Inflammatory macrophage treated with lipopolysaccharide for 1 hour (primary cell): Measurements from ENCODE around the gene SMURF1.

ENCODE experiments used
- DNase-seq, 2 donors: peaks; one replicate each; pipeline ENCODE4 v3.0.0-alpha.2; 2020 to 2022

The SMURF1 gene

DNA sequence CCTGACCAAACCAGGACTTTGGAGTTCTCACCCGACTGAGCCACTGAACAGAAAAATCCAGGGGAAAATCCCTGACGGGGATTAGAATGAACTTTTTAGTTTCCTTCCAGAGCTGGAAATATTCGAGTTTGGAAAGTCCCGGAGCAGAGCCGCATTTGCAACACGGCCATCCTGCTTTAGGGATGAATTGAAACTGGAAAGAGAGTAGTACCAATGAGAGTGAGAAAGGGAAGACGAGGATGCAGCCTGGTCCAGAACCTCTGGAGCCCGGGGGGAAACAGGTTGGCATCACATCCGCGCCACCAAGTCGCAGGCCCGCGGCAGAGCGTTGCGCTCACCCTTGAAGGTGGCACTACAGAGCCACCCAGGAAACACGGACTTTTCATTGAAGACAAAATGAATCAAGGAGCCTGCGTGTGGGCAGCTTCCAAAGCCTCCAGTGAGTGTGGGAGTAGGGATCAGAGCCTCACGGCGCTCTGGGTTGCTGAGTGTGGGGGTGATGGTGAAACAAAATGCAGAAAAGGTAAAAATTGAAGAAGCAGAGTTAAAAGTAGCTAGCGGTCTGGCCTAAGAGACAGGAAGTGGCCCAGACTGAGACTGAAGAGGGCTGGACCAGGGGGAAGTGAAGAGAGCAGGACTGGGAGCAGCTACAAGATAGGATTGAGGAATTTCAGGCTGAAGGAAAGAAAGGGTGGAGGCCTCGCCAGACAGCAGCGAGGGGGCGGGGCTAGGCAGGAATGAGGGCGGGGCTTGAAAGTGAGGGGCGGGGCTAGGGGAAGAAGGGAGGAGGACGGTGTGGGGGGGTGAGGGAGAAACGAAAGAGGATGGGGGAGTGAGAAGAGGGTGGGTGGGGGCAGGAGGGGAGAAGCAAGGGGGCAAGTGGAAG is 1.8 kb downstream of the SMURF1 start:
- peak; percentile 48 to 55 for DNase-seq

GRCh38 chr7:99141334-99141733 is 2.6 kb downstream of the SMURF1 start:
- no peak for DNase-seq

GRCh38 chr7:99140813-99141212 is 3.1 kb downstream of the SMURF1 start:
- DNase-seq = no peak

DNA sequence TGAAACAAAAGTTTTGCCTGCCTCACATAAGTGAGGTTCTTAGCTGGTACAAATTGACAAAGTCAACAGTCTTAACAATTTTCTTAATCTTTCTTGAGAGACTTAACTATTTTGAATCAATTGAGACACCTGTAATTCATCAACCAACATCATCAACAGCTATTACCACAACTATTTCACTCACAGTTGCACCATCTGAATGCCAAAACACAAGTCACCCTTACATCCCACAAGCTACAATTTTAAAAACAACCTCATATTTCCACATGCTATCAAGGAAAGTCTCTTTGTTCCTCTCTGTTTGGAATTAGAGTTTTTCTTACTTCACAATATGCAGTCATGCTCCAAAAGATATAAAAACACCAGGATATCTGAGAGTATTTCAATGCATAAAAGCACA is 4.9 kb downstream of the SMURF1 start:
- DNase-seq = peak; percentile 39 to 65

GRCh38 chr7:99137411-99138180 is 6.3 kb downstream of the SMURF1 start:
- DNase-seq = no peak

- DNase-seq = no peak
Measured at GRCh38 chr7:99135938-99136337, 8.0 kb downstream of the SMURF1 start.

DNA sequence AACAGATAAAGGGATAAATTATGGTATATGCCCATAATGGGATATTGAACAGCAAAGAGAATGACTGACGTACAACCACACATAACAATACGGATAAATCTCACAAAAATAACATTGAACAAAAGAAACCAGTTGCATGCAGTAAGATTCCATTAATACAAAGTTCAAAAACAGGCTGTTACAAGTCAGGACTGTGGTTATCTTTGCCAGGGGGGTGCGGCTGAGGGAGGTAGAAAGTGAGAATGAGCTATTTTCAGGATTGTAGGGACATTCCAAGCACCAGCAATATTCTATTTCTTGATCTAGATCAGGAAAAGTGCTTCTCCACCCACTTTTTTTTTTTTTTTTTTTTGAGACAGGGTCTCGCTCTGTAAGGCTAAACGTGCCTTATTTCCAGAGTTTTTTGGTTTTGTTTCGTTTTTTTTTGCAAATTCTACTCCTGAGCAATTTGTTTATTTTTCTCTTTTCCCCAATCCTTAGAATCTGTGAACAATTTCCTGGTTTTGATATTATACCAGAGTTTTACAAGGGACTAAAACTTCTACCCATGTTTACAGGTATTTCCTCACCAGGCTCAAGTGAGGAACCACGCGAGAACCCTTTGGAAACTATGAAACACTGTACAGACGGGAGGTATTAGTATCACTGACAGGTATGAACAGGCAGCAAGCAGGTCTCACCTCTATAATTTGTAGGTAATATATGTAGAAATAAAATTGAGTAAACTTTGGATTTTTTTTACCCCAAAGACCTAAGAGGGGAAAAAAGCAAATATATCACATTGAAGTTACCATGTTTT is 9.9 kb downstream of the SMURF1 start:
- no peak for DNase-seq

GRCh38 chr7:99132595-99133321 is 11.2 kb downstream of the SMURF1 start:
- DNase-seq = peak; percentile 58 to 70

DNA sequence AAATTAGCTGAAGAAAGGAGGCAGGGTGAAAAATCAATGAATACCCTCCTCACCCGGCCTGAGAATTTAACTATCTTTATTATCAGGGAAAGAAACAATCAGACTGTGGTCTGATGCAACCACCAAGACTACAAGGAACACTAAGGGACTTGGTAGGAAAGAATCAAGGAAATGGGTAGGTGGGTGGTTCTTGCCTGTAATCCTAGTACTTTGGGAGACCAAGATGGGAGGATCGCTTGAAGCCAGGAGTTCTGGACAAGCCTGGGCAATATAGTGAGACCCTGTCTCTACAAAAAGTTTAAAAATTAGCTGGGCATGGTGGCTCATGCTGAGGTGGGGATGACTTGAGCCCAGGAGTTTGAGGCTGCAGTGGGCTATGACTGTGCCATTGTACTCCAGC is 12.6 kb downstream of the SMURF1 start:
- no peak for DNase-seq

DNA sequence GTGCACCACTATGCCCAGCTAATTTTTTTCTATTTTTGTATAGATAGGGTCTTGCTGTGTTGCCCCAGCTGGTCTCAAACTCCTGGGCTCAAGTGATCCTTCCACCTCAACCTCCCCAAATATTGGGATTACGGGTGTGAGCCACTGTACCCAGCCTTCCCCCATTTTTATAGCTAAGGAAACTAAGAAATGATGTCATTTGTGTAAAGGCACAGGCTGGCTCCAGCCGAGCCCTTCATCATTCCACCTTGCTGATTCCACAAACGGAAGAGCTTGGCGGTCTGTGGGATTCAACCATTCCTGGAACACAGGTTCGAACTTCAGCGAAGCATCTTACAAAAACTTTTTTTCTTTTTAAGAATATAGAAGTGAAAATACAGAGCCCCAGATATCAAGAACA is 14.4 kb downstream of the SMURF1 start:
- DNase-seq = no peak

DNA sequence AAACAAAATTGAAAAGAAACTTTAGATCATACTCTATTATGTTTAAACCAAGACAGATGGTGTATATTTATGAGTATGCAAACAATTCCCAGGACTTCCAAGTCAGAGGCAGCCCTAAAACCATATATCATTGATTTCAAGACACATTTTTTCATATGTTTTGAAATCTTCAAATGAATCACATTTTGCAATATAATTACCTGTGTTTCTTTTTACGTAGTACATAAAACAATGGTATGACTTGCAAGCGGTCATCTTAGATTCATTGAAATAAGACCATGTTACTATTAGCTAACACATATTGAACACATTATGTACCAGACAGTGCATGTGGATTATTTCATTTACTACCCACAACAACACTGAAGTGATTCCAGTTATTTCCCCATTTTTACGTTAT is 14.9 kb downstream of the SMURF1 start:
- DNase-seq = no peak

- DNase-seq = no peak
Measured at GRCh38 chr7:99128076-99128950, 15.6 kb downstream of the SMURF1 start.

- no peak for DNase-seq
Measured at GRCh38 chr7:99127636-99128035, 16.3 kb downstream of the SMURF1 start.

DNA sequence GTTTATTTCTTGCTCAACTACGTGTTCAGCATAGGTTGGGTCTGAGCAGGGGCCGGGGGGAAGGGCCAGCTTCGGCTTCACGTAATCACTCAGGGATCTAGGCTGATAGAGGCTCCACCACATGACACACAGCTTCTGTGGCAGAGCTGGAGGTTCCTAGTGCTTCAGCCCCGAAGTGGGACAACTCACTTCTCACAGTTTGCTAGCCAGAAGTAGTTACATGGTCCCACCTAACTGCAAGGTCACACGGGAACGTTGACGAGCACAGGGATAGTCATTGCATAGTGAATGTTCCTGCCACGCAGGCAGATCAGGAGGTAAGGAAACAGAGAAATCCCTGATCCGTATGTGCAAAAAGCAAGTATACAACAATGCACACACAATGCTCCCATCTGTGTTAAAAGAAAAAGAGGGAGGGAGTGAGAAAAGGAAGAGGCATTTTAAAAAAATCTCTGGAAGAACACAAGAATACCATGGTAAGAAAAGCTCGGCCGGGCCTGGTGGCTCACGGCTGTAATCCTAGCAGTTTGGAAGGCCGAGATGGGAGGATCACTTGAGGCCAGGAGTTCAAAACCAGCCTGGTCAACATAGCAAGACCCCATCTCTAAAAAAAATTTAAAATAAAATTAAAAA is 16.9 kb downstream of the SMURF1 start:
- DNase-seq = no peak

GRCh38 chr7:99125505-99125865 is 18.4 kb downstream of the SMURF1 start:
- no peak for DNase-seq

DNA sequence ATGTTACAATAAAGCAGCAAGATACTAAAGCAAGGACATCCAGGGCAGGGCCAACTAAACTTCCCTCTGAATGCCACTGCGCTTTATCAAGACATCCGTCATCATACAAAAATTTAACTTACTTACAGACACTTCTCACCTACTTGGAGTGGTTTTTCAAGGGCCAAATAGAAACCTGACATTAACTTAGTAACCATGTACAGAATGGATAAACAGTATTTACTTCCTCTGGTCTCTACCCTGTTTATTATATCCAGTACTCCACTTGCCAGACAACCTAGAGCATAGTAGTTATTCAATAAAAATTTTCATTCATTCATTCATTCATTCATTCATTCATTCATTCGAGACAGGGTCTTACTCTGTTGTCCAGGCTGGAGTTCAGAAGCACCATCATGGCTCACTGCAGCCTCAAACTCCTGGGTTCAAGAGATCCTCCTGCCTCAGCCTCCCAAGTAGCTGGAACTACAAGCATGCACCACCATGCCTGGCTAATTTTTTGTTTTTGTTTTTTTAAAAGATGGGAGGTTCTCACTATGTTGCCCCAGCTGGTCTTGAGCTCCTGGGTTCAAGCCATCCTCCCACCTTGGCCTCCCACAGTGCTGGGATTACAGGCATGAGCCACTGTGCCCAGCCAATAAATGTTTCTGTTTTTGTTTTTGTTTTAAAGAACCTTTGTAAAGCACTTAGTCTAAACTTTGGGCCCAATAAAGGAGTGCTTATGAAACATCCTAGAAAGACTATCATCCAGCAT is 19.0 kb downstream of the SMURF1 start:
- DNase-seq = no peak

DNA sequence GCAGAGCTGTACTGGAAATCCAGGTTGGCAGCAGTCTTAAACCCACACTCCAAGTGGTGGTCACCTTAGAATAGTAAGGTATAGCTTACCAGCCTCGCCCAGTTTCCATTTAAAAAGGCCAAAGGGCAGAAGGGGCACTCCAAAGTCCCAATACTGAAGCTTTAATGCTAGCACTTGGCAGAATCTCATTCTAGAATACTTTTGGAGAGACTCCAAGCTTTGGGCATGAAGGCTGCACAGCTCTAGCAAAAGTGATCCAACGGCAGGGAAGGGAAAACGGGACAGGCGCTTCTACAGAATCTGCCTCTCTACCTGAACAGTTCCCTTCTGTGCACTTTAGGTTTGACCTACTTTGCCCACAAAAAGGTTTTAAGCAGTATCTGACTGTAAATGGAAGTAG is 19.7 kb downstream of the SMURF1 start:
- no peak for DNase-seq

DNA sequence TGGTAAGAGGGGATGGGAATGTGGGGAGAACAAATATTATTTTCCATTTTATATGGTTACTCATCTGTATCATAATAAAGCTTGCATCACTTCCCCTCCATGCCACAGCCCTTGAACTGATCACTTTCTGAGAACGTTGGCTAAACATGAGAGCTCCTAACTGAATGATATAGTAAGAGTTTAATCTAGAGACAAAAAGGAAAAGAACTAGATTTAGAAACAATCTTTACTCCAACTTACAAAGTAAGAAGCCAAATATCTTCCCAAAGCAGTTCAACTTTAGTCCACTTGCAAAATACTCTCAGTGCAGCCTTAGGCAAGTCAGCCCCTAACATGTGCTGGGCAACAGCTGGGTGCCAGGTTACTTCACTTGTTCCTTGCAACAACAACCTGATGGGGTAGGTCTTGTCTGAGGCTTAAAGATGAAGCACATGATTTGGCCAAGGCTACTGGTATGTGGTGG is 20.3 kb downstream of the SMURF1 start:
- peak; percentile 37 to 44 for DNase-seq

- no peak for DNase-seq
Measured at GRCh38 chr7:99122762-99123161, 21.1 kb downstream of the SMURF1 start.

DNA sequence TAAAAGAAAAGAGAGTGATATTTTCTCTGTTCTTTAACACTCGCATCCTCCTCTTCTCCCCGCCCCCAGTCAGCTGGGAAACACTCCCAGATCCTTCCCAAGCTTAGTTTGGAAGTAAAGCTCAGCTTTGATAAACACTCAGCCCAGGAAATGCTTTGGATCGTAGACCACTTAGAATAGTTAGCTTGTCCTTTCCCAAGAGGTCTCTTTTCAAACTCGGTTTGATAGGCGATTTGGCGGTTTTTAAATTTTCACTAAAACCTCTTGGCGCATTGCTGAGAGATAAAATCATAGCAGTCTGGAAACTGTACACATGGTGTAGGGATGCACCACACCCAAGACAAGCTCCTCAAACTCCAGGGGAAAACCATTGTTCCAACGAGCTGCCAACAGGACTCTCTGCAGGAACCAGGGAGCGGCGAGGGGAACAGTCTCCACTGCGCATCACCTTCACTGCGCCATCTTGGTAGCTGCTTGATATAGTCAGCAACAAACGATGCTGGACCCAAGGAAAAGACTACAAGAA is 22.3 kb downstream of the SMURF1 start:
- no peak for DNase-seq
